ENCODE measurements around the gene TMEM54.
A peak's percentile ranks its signal among the peaks of the same experiment; 100 is the strongest.

The TMEM54 gene

GRCh38 chr1:32893198-32894018 lies 7.8 kb downstream of the TMEM54 start:
- DNase-seq = peak; percentile 70

GRCh38 chr1:32892368-32893197 lies 8.6 kb downstream of the TMEM54 start:
- peak; percentile 61 for DNase-seq

- DNase-seq = no peak
Observed at GRCh38 chr1:32891630-32892029, 9.6 kb downstream of the TMEM54 start.

- DNase-seq = no peak
Observed at GRCh38 chr1:32891241-32891570, 10.0 kb downstream of the TMEM54 start.

- no peak for DNase-seq
Observed at GRCh38 chr1:32890516-32891240, 10.5 kb downstream of the TMEM54 start.

- no peak for DNase-seq
Observed at GRCh38 chr1:32889731-32890278, 11.4 kb downstream of the TMEM54 start.

- no peak for DNase-seq
Observed at GRCh38 chr1:32888677-32889420, 12.3 kb downstream of the TMEM54 start.

- DNase-seq = no peak
Observed at GRCh38 chr1:32888134-32888533, 13.1 kb downstream of the TMEM54 start.

- DNase-seq = no peak
Observed at GRCh38 chr1:32887623-32888022, 13.6 kb downstream of the TMEM54 start.

GRCh38 chr1:32886828-32887414 lies 14.3 kb downstream of the TMEM54 start:
- DNase-seq = no peak

GRCh38 chr1:32886004-32886827 lies 15.0 kb downstream of the TMEM54 start, which contains the start of gene HPCA:
Gene HPCA (plus strand): TSS chr1:32886491. CDS start chr1:32888899, 2,408 bp downstream.
- no peak for DNase-seq

- no peak for DNase-seq
Observed at GRCh38 chr1:32885676-32886003, 15.5 kb downstream of the TMEM54 start.

- DNase-seq = no peak
Observed at GRCh38 chr1:32884726-32885125, 16.5 kb downstream of the TMEM54 start.

GRCh38 chr1:32884032-32884372 lies 17.2 kb downstream of the TMEM54 start:
- DNase-seq = no peak

GRCh38 chr1:32883338-32884031 lies 17.7 kb downstream of the TMEM54 start:
- DNase-seq = no peak

- DNase-seq = peak; percentile 43
Observed at GRCh38 chr1:32881871-32882850, 19.0 kb downstream of the TMEM54 start.

- DNase-seq = no peak
Observed at GRCh38 chr1:32881291-32881690, 19.9 kb downstream of the TMEM54 start.

GRCh38 chr1:32878637-32879041 lies 22.6 kb downstream of the TMEM54 start:
- DNase-seq = no peak

GRCh38 chr1:32878183-32878582 lies 23.0 kb downstream of the TMEM54 start:
- DNase-seq = peak; percentile 48

Measured in NCI-H345 (cell line).